ENCODE data around the gene TIMM10.

DNA sequence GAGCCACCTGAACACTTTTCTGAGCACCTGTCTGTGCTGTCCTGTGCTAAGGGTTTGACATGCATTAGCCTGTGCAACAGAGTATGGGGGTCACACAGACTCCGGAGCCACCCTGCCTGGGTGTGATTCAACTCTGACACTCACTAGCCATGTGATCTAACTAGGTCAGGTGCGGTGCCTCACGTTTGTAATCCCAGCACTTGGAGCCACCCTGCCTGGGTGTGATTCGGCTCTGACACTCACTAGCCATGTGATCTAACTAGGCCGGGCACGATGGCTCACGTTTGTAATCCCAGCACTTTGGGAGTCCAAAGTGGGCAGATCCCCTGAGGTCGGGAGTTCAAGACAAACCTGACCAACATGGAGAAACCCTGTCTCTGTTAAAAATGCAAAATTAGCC is 25.5 kb upstream of the TIMM10 start:
- TF ChIP-seq EZH2 (IDR thresholded peaks at IDR 0.05), result no peak
- TF ChIP-seq, protein P1, sequence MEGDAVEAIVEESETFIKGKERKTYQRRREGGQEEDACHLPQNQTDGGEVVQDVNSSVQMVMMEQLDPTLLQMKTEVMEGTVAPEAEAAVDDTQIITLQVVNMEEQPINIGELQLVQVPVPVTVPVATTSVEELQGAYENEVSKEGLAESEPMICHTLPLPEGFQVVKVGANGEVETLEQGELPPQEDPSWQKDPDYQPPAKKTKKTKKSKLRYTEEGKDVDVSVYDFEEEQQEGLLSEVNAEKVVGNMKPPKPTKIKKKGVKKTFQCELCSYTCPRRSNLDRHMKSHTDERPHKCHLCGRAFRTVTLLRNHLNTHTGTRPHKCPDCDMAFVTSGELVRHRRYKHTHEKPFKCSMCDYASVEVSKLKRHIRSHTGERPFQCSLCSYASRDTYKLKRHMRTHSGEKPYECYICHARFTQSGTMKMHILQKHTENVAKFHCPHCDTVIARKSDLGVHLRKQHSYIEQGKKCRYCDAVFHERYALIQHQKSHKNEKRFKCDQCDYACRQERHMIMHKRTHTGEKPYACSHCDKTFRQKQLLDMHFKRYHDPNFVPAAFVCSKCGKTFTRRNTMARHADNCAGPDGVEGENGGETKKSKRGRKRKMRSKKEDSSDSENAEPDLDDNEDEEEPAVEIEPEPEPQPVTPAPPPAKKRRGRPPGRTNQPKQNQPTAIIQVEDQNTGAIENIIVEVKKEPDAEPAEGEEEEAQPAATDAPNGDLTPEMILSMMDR (IDR thresholded peaks at IDR 0.05), result no peak
- no peak for TF ChIP-seq EZH2phosphoT487 (IDR thresholded peaks at IDR 0.05)
